ENCODE results near the gene DLG2. TPM values are rescaled to one million over a fixed set of nuclear protein-coding genes. Genes with fewer than 3 reads are reported as not detected.

DLG2 gene
- total and polyA plus RNA-seq, 9 of the 15 experiments (the other 6 are each of a cell fraction or from before 2014, with no cell fraction given), result 0.52 to 1.6 (median 0.95) TPM

GRCh38 chr11:85279267-85279666, 347.9 kb downstream of the DLG2 start:
- Histone ChIP-seq H3K79me2 (ENCODE audit: control insufficient read depth, insufficient read depth, low read length) (no peaks in the 10 kb centered on the region), H3K4me2 (ENCODE audit: insufficient read depth, low read length) (no peak overlapping the region), H3K27ac (ENCODE audit: extremely low read depth, low read depth, low read length) (no peak overlapping the region), H3K9me1 (ENCODE audit: control insufficient read depth, insufficient read depth, low read length) (no peaks in the 10 kb centered on the region), H2AFZ (ENCODE audit: low read depth, low read length) (no peak overlapping the region), H3K4me1 (replicated peaks in 1 of 2; ENCODE audit: control insufficient read depth in 2 of 2, insufficient read depth in 2 of 2, low read length in 2 of 2) (no peaks in the 10 kb centered on the region), H3K9ac (ENCODE audit: insufficient read depth in 1 of 2, low read depth in 2 of 2, low read length in 2 of 2) (no peak overlapping the region), H3K36me3 (ENCODE audit: control insufficient read depth, insufficient read depth, low read length) (no peaks in the 10 kb centered on the region), H3K27me3 (ENCODE audit: control insufficient read depth in 2 of 2, insufficient read depth in 2 of 2, low read length in 2 of 2) (no peaks in the 10 kb centered on the region), H3K4me3 (no peak overlapping the region), H4K20me1 (replicated peaks; ENCODE audit: control insufficient read depth, insufficient read depth, low read length) (no peaks in the 10 kb centered on the region), H3K9me3 (replicated peaks; ENCODE audit: control insufficient read depth, insufficient read depth, low read depth, low read length) (no peaks in the 10 kb centered on the region; the same call in 1 of the 2 replicates)
- in situ Hi-C loops (cut with MboI), result no loop called here
- DNase-seq (ENCODE audit: extremely low read depth in 1 of 4, low spot score in 3 of 4) (no peak), ATAC-seq (no peak), FAIRE-seq (no peak)
- CTCF ChIA-PET (ENCODE audit: low intra/inter-chr PET ratio), result no interaction called here
- 0% methylated on average over 1 of the region's 1 CpG for WGBS (ENCODE audit: insufficient coverage, low coverage, missing lambda C conversion rate)
- no peak for TF ChIP-seq ZNF76 (CRISPR knock-in tag; IDR thresholded peaks at IDR 0.05; ENCODE audit: borderline replicate concordance)
- TF ChIP-seq GABPB2 (CRISPR knock-in tag; conservative IDR thresholded peaks at IDR 0.05), result no peak
- no peak for TF ChIP-seq TEAD2 (tag; IDR thresholded peaks at IDR 0.05)
- no peak for TF ChIP-seq CGGBP1 (CRISPR knock-in tag; IDR thresholded peaks at IDR 0.05)
- TF ChIP-seq ZNF785 (CRISPR knock-in tag; IDR thresholded peaks at IDR 0.05), result no peak
- TF ChIP-seq ZNF431 (CRISPR knock-in tag; IDR thresholded peaks at IDR 0.05), result no peak
- TF ChIP-seq PHB2 (IDR thresholded peaks at IDR 0.05; ENCODE audit: low read depth), result no peak
- POLR2A ChIA-PET, result no interaction called here
- intact Hi-C loops (cut with micrococcal nuclease), result no loop called here
- no TSS peak for BruUV-seq (replicated peaks)

- CTCF ChIA-PET (ENCODE audit: low intra/inter-chr PET ratio), result no interaction called here
- FAIRE-seq (no peak), DNase-seq (ENCODE audit: extremely low read depth in 1 of 4, low spot score in 3 of 4) (no peak), ATAC-seq (no peak)
- in situ Hi-C loops (cut with MboI), result no loop called here
- Histone ChIP-seq H3K4me2 (ENCODE audit: insufficient read depth, low read length) (no peak overlapping the region), H3K36me3 (ENCODE audit: control insufficient read depth, insufficient read depth, low read length) (no peaks in the 10 kb centered on the region), H4K20me1 (replicated peaks; ENCODE audit: control insufficient read depth, insufficient read depth, low read length) (no peaks in the 10 kb centered on the region), H3K27me3 (ENCODE audit: control insufficient read depth in 2 of 2, insufficient read depth in 2 of 2, low read length in 2 of 2) (no peaks in the 10 kb centered on the region), H3K27ac (ENCODE audit: extremely low read depth, low read depth, low read length) (no peak overlapping the region), H3K9ac (ENCODE audit: insufficient read depth in 1 of 2, low read depth in 2 of 2, low read length in 2 of 2) (no peak overlapping the region), H3K79me2 (ENCODE audit: control insufficient read depth, insufficient read depth, low read length) (no peaks in the 10 kb centered on the region), H3K4me1 (replicated peaks in 1 of 2; ENCODE audit: control insufficient read depth in 2 of 2, insufficient read depth in 2 of 2, low read length in 2 of 2) (no peaks in the 10 kb centered on the region), H3K9me1 (ENCODE audit: control insufficient read depth, insufficient read depth, low read length) (no peaks in the 10 kb centered on the region), H2AFZ (ENCODE audit: low read depth, low read length) (no peak overlapping the region), H3K9me3 (replicated peaks; ENCODE audit: control insufficient read depth, insufficient read depth, low read depth, low read length) (no peaks in the 10 kb centered on the region; the same call in 1 of the 2 replicates), H3K4me3 (no peak overlapping the region)
- TF ChIP-seq IRF1 (CRISPR knock-in tag; IDR thresholded peaks at IDR 0.05; ENCODE audit: borderline replicate concordance), result no peak
- POLR2A ChIA-PET, result no interaction called here
- 0% methylated on average over 2 of the region's 2 CpGs for WGBS (ENCODE audit: insufficient coverage, low coverage, missing lambda C conversion rate)
- BruUV-seq (replicated peaks), result no TSS peak
- intact Hi-C loops (cut with micrococcal nuclease), result no loop called here
Observed at GRCh38 chr11:85277693-85278092, 349.5 kb downstream of the DLG2 start.

Measured in K562 (cell line).